ENCODE results near the gene SLC28A2. TPM values are rescaled to one million over a fixed set of nuclear protein-coding genes. Genes with fewer than 3 reads are reported as not detected.
"Not testable (repeated sequence)": the region's sequence is repeated elsewhere in the genome, so short reads cannot be mapped to it uniquely, and the experiment has no call there.

The SLC28A2 gene
- total RNA-seq, 1 experiment from 2014 or later = not detected

GRCh38 chr15:45298964-45299378 lies 46.9 kb downstream of the SLC28A2 start:
- H4K8ac ChIP-seq (replicated peaks; ENCODE audit: insufficient read length, low read depth, low read length); H4K20me1 ChIP-seq (ENCODE audit: control insufficient read depth, insufficient read depth, insufficient read length); H3K4me1 ChIP-seq (ENCODE audit: insufficient read depth, low read length); H2AFZ ChIP-seq (ENCODE audit: low read length); H3K4me2 ChIP-seq (ENCODE audit: insufficient read depth, insufficient read length, low read length); H3K14ac ChIP-seq (ENCODE audit: insufficient read depth, low read length); H3K4me3 Mint-ChIP-seq; H3K4ac ChIP-seq (ENCODE audit: low read depth, low read length); H3K27ac Mint-ChIP-seq; H3K23me2 ChIP-seq (ENCODE audit: insufficient read length, low read depth, low read length, poor library complexity, severe bottlenecking); H2BK120ac ChIP-seq (ENCODE audit: low read depth, low read length, poor library complexity, severe bottlenecking); H4K5ac ChIP-seq (ENCODE audit: insufficient read length, low read depth, low read length); H4K91ac ChIP-seq (ENCODE audit: insufficient read length, low read depth, low read length); H2BK15ac ChIP-seq (ENCODE audit: low read depth, low read length); H3T11ph ChIP-seq (ENCODE audit: low read length); H2AK5ac ChIP-seq (ENCODE audit: insufficient read length, low read length); H3K23ac ChIP-seq (ENCODE audit: insufficient read length, low read depth, low read length); H3K79me2 ChIP-seq (ENCODE audit: insufficient read depth, low read length); H3K9me3 ChIP-seq (ENCODE audit: control insufficient read depth, low read depth, low read length); H3K27ac ChIP-seq (ENCODE audit: insufficient read length, low read depth, low read length); H2BK20ac ChIP-seq (ENCODE audit: low read depth, low read length, poor library complexity, severe bottlenecking); H3K4me1 Mint-ChIP-seq; H3K18ac ChIP-seq (ENCODE audit: insufficient read length, low read depth, low read length); H3K79me1 ChIP-seq (ENCODE audit: insufficient read depth, low read depth, low read length, poor library complexity, severe bottlenecking); H3K9ac ChIP-seq (ENCODE audit: extremely low read depth, insufficient read length, low read length); H3K27me3 ChIP-seq (ENCODE audit: insufficient read depth, low read length); H2BK12ac ChIP-seq (ENCODE audit: insufficient read length, low read depth, low read length); H3K56ac ChIP-seq (ENCODE audit: insufficient read length, low read depth, low read length); DNase-seq; H2BK5ac ChIP-seq (ENCODE audit: insufficient read length, low read length): not testable (repeated sequence)
- peaks cover 52 to 70% of the 10 kb centered on the region in 2 experiments for H3K9me3 Mint-ChIP-seq
- peaks cover 19% of the 10 kb centered on the region for H3K27me3 Mint-ChIP-seq (ENCODE audit: low read depth)
- WGBS (ENCODE audit: extremely low coverage, insufficient read length, low lambda C conversion rate) = no CpG with 5 or more reads among the region's 2 CpGs
- peaks cover 3 to 13% (median 8%) of the 10 kb centered on the region in 3 experiments; a peak in 6 of 7 replicates for H3K36me3 Mint-ChIP-seq (ENCODE audit: insufficient read depth in 1 of 3, low read depth in 3 of 3)

Measured in H9 (cell line).